ENCODE results near the gene HIGD2A. TPM values are rescaled to one million over a fixed set of nuclear protein-coding genes. Genes with fewer than 3 reads are reported as not detected.

The HIGD2A gene
- total RNA-seq, 6 donors from 2014 or later = 46.5 to 108 (median 93.6) TPM

DNA sequence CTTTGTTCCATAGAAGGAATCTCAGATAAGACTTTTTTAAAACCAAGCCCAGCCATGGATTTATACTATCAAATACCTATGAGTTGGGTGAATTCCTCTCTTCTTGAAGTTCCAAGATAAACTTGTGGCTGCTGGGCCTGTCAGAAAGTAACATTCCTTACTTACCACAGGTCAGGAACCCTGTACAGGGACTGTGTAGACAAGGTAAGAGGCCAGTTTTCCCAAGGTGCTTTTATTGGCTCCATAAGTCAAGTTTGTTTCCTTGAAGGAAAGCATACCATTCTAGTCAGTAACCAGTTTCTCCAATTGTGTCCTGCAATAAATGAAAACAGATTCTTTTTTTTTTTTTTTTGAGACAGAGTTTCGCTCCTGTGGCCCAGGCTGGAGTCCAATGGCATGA is 36.6 kb downstream of the HIGD2A start:
- H3K4me1 ChIP-seq = no peaks in the 10 kb centered on the region
- H3K9me3 ChIP-seq = no peaks in the 10 kb centered on the region
- H3K36me3 ChIP-seq = no peaks in the 10 kb centered on the region
- DNase-seq = no peak
- H3K4me3 ChIP-seq = no peak overlapping the region
- TF ChIP-seq, protein P1, sequence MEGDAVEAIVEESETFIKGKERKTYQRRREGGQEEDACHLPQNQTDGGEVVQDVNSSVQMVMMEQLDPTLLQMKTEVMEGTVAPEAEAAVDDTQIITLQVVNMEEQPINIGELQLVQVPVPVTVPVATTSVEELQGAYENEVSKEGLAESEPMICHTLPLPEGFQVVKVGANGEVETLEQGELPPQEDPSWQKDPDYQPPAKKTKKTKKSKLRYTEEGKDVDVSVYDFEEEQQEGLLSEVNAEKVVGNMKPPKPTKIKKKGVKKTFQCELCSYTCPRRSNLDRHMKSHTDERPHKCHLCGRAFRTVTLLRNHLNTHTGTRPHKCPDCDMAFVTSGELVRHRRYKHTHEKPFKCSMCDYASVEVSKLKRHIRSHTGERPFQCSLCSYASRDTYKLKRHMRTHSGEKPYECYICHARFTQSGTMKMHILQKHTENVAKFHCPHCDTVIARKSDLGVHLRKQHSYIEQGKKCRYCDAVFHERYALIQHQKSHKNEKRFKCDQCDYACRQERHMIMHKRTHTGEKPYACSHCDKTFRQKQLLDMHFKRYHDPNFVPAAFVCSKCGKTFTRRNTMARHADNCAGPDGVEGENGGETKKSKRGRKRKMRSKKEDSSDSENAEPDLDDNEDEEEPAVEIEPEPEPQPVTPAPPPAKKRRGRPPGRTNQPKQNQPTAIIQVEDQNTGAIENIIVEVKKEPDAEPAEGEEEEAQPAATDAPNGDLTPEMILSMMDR (IDR thresholded peaks at IDR 0.05) = no peak
- no peak for TF ChIP-seq POLR2AphosphoS5 (IDR thresholded peaks at IDR 0.05)
- TF ChIP-seq EP300 (IDR thresholded peaks at IDR 0.05) = no peak
- no peak for TF ChIP-seq POLR2A (IDR thresholded peaks at IDR 0.05)
- no peaks in the 10 kb centered on the region for H3K27me3 ChIP-seq
- H3K27ac ChIP-seq = no peak overlapping the region
- no peak for ATAC-seq (ENCODE audit: low FRiP score in 2 of 2)
- 83 to 88% methylated on average over 1 of the region's 1 CpG for WGBS, 2 donors

DNA sequence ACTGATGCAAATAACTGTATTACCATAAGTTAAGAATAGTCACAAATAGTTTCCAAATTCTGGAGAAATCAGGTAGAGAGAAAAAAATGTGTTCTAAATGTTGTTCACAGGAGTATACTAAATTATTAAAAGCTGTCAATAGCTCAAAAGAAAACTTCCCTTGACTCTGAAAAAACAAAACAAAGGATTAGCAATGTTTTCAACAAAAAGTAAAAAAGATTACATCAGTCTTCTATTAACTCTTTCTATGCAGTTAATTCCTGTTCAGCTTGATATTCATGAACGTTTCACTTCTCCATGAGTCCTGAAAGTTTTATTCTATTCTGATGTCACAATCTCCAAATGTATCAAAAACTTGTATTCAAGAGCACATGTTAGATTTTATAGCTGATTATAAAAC is 37.2 kb downstream of the HIGD2A start:
- no peak for ATAC-seq (ENCODE audit: low FRiP score in 2 of 2)
- no peak for TF ChIP-seq POLR2AphosphoS5 (IDR thresholded peaks at IDR 0.05)
- Histone ChIP-seq H3K27me3 (no peaks in the 10 kb centered on the region), H3K9me3 (no peaks in the 10 kb centered on the region), H3K4me1 (no peaks in the 10 kb centered on the region), H3K4me3 (no peak overlapping the region), H3K27ac (no peak overlapping the region), H3K36me3 (no peaks in the 10 kb centered on the region)
- DNase-seq = no peak
- WGBS, 2 donors = 79 to 93% methylated on average over 1 of the region's 1 CpG

DNA sequence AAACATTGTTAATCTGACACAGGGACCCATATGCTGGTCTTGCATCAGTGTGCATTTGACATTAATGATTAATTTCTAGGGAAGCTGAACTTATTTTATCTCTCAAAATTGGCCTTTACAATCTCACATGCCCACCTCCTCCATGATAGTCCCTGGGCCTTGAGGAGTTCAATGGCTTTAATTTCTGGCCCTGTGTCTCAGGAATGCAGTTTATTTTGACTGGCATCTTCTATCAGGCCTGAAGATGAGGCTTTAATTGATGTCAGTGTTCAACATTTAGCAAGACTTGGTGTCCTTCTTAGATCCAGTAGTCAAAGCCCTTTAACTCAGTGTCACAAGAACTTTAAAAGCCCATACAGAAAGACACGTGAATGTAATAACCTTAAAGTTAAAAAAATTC is 38.3 kb downstream of the HIGD2A start:
- Histone ChIP-seq H3K36me3 (no peaks in the 10 kb centered on the region), H3K4me3 (no peak overlapping the region), H3K27me3 (no peaks in the 10 kb centered on the region), H3K4me1 (no peaks in the 10 kb centered on the region), H3K9me3 (no peaks in the 10 kb centered on the region), H3K27ac (no peak overlapping the region)
- no peak for ATAC-seq (ENCODE audit: low FRiP score in 2 of 2)
- no peak for DNase-seq
- 72 to 88% methylated on average over 1 of the region's 1 CpG for WGBS, 2 donors
- TF ChIP-seq POLR2AphosphoS5 (IDR thresholded peaks at IDR 0.05) = no peak
- TF ChIP-seq EP300 (IDR thresholded peaks at IDR 0.05) = no peak
- TF ChIP-seq POLR2A (IDR thresholded peaks at IDR 0.05) = no peak
- TF ChIP-seq, protein P1 (IDR thresholded peaks at IDR 0.05) = no peak

DNA sequence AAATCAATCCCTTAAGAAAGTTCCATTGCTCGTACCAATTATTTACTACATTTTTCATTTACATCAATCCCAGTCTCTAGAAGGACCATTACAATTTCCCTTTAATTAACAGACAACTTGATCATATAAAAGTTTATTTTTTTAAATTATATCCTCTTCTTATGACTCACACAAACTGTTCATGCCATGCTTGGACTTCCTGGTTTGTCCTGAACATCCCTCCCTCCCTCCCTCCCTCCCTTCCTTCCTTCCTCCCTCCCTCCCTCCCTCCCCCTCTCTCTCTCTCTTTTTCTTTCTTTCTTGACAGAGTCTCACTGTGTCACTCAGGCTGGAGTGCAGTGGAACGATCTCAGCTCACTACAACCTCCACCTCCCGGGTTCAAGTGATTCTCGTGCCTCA is 39.4 kb downstream of the HIGD2A start:
- TF ChIP-seq EP300 (IDR thresholded peaks at IDR 0.05) (no peak), POLR2A (IDR thresholded peaks at IDR 0.05) (no peak), POLR2AphosphoS5 (IDR thresholded peaks at IDR 0.05) (no peak)
- TF ChIP-seq, protein P1 (IDR thresholded peaks at IDR 0.05) = no peak
- 66 to 75% methylated on average over 2 to 4 of the region's 4 CpGs for WGBS, 2 donors
- H3K4me1 ChIP-seq = no peaks in the 10 kb centered on the region
- H3K9me3 ChIP-seq = no peaks in the 10 kb centered on the region
- H3K27ac ChIP-seq = no peak overlapping the region
- DNase-seq (no peak), ATAC-seq (ENCODE audit: low FRiP score in 2 of 2) (no peak)
- no peaks in the 10 kb centered on the region for H3K36me3 ChIP-seq
- no peak overlapping the region for H3K4me3 ChIP-seq
- no peaks in the 10 kb centered on the region for H3K27me3 ChIP-seq

DNA sequence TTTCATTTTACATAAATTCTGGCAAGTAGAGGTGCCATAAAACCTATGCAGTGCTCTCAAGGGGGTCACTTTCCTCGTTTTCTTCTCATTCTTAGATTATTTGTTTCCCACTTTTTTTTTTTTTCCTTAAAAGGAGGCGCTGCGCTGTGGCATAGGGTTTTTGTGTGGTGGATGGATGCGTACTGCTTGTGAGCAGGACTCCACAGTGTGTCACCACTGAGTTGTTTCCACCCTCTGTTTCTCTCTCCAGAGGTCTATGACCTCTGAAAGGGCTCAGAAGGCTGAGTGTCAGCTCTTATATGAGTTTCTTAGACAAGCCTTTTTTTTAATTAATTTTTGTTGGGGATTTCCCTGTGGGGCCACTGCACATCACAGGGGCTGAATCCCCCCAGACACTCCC is 41.4 kb downstream of the HIGD2A start:
- no peak for DNase-seq
- TF ChIP-seq POLR2A (IDR thresholded peaks at IDR 0.05) (no peak), EP300 (IDR thresholded peaks at IDR 0.05) (no peak), POLR2AphosphoS5 (IDR thresholded peaks at IDR 0.05) (no peak)
- TF ChIP-seq, protein P1 (IDR thresholded peaks at IDR 0.05) = no peak
- no peaks in the 10 kb centered on the region for H3K9me3 ChIP-seq
- H3K27me3 ChIP-seq = no peaks in the 10 kb centered on the region
- ATAC-seq (ENCODE audit: low FRiP score in 2 of 2) = no peak
- H3K36me3 ChIP-seq = no peaks in the 10 kb centered on the region
- 60 to 73% methylated on average over 4 of the region's 4 CpGs for WGBS, 2 donors
- H3K4me3 ChIP-seq = no peak overlapping the region
- H3K27ac ChIP-seq = no peak overlapping the region
- no peaks in the 10 kb centered on the region for H3K4me1 ChIP-seq
